ENCODE measurements around the gene CHIC1. TPM values are rescaled to one million over a fixed set of nuclear protein-coding genes. Genes with fewer than 3 reads are reported as not detected.
"Not testable (repeated sequence)": the region's sequence is repeated elsewhere in the genome, so short reads cannot be mapped to it uniquely, and the experiment has no call there.

CHIC1 gene
- total RNA-seq, 1 experiment from 2014 or later = 7.6 TPM

- H3K4me1 Mint-ChIP-seq (ENCODE audit: low read depth, unreplicated experiment) = no peaks in the 10 kb centered on the region
- Histone ChIP-seq H3K4me1 (no peaks in the 10 kb centered on the region), H3K4me3 (ENCODE audit: low read depth, low read length) (no peak overlapping the region), H3K36me3 (ENCODE audit: control insufficient read depth, insufficient read depth, low read length) (no peaks in the 10 kb centered on the region), H3K27me3 (replicated peaks; ENCODE audit: control insufficient read depth, insufficient read depth, low read length) (no peaks in the 10 kb centered on the region), H3K9me3 (no peaks in the 10 kb centered on the region)
- H3K9me3 Mint-ChIP-seq (ENCODE audit: unreplicated experiment) = peaks cover 9% of the 10 kb centered on the region
- intact Hi-C loops (cut with micrococcal nuclease; ENCODE audit: unreplicated experiment) = no loop called here
- no peaks in the 10 kb centered on the region for H3K36me3 Mint-ChIP-seq (ENCODE audit: insufficient read depth, unreplicated experiment)
- no peak for TF ChIP-seq CTCF (IDR thresholded peaks at IDR 0.05; ENCODE audit: insufficient read depth in 1 of 2, low read depth in 1 of 2, low read length in 1 of 2, severe bottlenecking in 1 of 2, unreplicated experiment in 1 of 2)
- no peaks in the 10 kb centered on the region for H3K27me3 Mint-ChIP-seq (ENCODE audit: insufficient read depth, unreplicated experiment)
- no TSS peak for BruUV-seq (replicated peaks)
- H3K27ac Mint-ChIP-seq (ENCODE audit: unreplicated experiment) = no peak overlapping the region
- no peak overlapping the region for H3K4me3 Mint-ChIP-seq (ENCODE audit: unreplicated experiment)
- no peak for DNase-seq
- ChIA-PET CTCF (no interaction called here), POLR2A (no interaction called here)
Measured at GRCh38 chrX:73525928-73526690, 36.9 kb upstream of the CHIC1 start.

- H3K9me3 ChIP-seq; POLR2A ChIA-PET; H3K4me3 ChIP-seq (ENCODE audit: low read depth, low read length); H3K4me1 Mint-ChIP-seq (ENCODE audit: low read depth, unreplicated experiment); H3K36me3 Mint-ChIP-seq (ENCODE audit: insufficient read depth, unreplicated experiment); H3K27ac Mint-ChIP-seq (ENCODE audit: unreplicated experiment); H3K27me3 Mint-ChIP-seq (ENCODE audit: insufficient read depth, unreplicated experiment); CTCF ChIA-PET; H3K4me3 Mint-ChIP-seq (ENCODE audit: unreplicated experiment); BruUV-seq (replicated peaks); H3K36me3 ChIP-seq (ENCODE audit: control insufficient read depth, insufficient read depth, low read length); H3K27me3 ChIP-seq (replicated peaks; ENCODE audit: control insufficient read depth, insufficient read depth, low read length); intact Hi-C loops (cut with micrococcal nuclease; ENCODE audit: unreplicated experiment); H3K4me1 ChIP-seq; DNase-seq: not testable (repeated sequence)
- H3K9me3 Mint-ChIP-seq (ENCODE audit: unreplicated experiment) = peaks cover 36% of the 10 kb centered on the region
Measured at GRCh38 chrX:73531655-73532054, 31.3 kb upstream of the CHIC1 start.

GRCh38 chrX:73556159-73556558, 6.8 kb upstream of the CHIC1 start:
- no TSS peak for BruUV-seq (replicated peaks)
- intact Hi-C loops (cut with micrococcal nuclease; ENCODE audit: unreplicated experiment) = no loop called here

More at GRCh38 chrX:73556159-73556558, 6.8 kb upstream of the CHIC1 start:
- H3K4me1 Mint-ChIP-seq (ENCODE audit: low read depth, unreplicated experiment) = no peaks in the 10 kb centered on the region
- no peak overlapping the region for H3K27ac Mint-ChIP-seq (ENCODE audit: unreplicated experiment)
- H3K27me3 Mint-ChIP-seq (ENCODE audit: insufficient read depth, unreplicated experiment) = peaks cover 4% of the 10 kb centered on the region
- H3K9me3 Mint-ChIP-seq (ENCODE audit: unreplicated experiment) = peaks cover 9% of the 10 kb centered on the region
- no peaks in the 10 kb centered on the region for H3K27me3 ChIP-seq (replicated peaks; ENCODE audit: control insufficient read depth, insufficient read depth, low read length)
- no peaks in the 10 kb centered on the region for H3K4me1 ChIP-seq
- ChIA-PET CTCF (no interaction called here), POLR2A (no interaction called here)
- no peaks in the 10 kb centered on the region for H3K9me3 ChIP-seq
- no peak for TF ChIP-seq CTCF (IDR thresholded peaks at IDR 0.05; ENCODE audit: insufficient read depth in 1 of 2, low read depth in 1 of 2, low read length in 1 of 2, severe bottlenecking in 1 of 2, unreplicated experiment in 1 of 2)
- H3K36me3 ChIP-seq (ENCODE audit: control insufficient read depth, insufficient read depth, low read length) = no peaks in the 10 kb centered on the region
- H3K4me3 Mint-ChIP-seq (ENCODE audit: unreplicated experiment) = no peak overlapping the region
- H3K36me3 Mint-ChIP-seq (ENCODE audit: insufficient read depth, unreplicated experiment) = no peaks in the 10 kb centered on the region
- no peak for DNase-seq
- no peak overlapping the region for H3K4me3 ChIP-seq (ENCODE audit: low read depth, low read length)
